Adrenal gland (tissue), 5 donors: ENCODE data around the gene ZNF569.

Experiments
- POLR2A ChIP-seq, 2 donors: fragments of 450-650 bp; IDR thresholded peaks; one replicate each; pipeline ENCODE4 v1.6.1; 2017; ENCODE audit warnings: antibody characterized with exemption in 2 of 2, mild to moderate bottlenecking in 2 of 2, moderate library complexity in 1 of 2
- TF ChIP-seq, protein P1 (sequence below), 6 experiments: fragments of 450-650 bp in 4 of 6; fragments of 200-600 bp in 2 of 6; sonication (generic) in 1 of 6; IDR thresholded peaks; 1 replicate in 5 of 6; 2 replicates in 1 of 6; pipeline versions ENCODE4 v1.5.1 to v1.8.0; 2016 to 2021; ENCODE audit warnings: antibody characterized with exemption in 6 of 6, mild to moderate bottlenecking in 2 of 6, moderate library complexity in 1 of 6
- donor health status: DM: no; HTN: no; CAD: no.

DNA sequence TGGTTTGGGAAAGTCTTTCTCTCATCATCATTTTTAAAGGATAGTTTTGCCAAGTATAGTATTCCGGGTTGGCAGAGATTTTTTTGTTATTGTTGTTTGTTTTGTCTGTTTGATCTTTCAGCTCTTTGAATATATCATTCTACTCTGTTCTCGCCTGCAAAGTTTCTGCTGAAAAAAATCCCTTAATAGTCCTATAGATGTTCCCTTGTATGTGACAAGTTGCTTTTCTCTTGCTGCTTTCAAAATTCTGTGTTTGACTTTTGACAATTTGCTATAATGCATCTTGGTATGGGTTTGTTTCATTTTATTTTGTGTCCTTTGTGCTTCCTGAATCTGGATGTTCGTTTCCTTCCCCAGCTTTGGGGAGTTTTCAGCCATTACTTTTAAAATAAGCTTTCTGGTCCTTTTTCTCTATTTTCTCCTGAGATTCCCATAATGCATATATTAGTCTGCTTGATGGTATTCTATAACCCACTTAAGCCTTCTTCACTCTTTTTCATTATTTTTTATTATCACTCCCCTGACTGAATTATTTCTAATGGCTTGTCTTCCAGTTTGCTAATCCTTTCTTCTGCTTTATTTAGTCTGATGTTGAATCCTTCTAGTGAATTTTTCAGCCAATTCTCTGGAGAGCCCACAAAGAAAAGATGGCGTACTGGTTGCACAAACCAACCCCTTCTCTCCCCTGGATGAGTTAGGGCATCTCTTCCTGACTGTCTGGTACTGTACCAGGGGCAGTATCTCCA lies 14.6 kb downstream of the ZNF569 start:
- TF ChIP-seq, protein P1, sequence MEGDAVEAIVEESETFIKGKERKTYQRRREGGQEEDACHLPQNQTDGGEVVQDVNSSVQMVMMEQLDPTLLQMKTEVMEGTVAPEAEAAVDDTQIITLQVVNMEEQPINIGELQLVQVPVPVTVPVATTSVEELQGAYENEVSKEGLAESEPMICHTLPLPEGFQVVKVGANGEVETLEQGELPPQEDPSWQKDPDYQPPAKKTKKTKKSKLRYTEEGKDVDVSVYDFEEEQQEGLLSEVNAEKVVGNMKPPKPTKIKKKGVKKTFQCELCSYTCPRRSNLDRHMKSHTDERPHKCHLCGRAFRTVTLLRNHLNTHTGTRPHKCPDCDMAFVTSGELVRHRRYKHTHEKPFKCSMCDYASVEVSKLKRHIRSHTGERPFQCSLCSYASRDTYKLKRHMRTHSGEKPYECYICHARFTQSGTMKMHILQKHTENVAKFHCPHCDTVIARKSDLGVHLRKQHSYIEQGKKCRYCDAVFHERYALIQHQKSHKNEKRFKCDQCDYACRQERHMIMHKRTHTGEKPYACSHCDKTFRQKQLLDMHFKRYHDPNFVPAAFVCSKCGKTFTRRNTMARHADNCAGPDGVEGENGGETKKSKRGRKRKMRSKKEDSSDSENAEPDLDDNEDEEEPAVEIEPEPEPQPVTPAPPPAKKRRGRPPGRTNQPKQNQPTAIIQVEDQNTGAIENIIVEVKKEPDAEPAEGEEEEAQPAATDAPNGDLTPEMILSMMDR (IDR thresholded peaks at IDR 0.05) = no peak
- no peak for TF ChIP-seq POLR2A (IDR thresholded peaks at IDR 0.05)
